ENCODE data around the gene ZNF512B.
A peak's percentile ranks its signal among the peaks of the same experiment; 100 is the strongest.

ZNF512B gene

GRCh38 chr20:63944078-63944941 is 25.4 kb downstream of the ZNF512B start:
- no peak overlapping the region for H3K27ac ChIP-seq
- H3K36me3 ChIP-seq, result peaks cover 9% of the 10 kb centered on the region
- no peak overlapping the region for H3K4me3 ChIP-seq (ENCODE audit: low read depth, low read length)
- no peak for TF ChIP-seq CTCF (IDR thresholded peaks at IDR 0.05; ENCODE audit: low read depth, low read length)
- no peaks in the 10 kb centered on the region for H3K9me3 ChIP-seq (ENCODE audit: severe bottlenecking)
- H3K27me3 ChIP-seq (ENCODE audit: insufficient read depth, low read depth, severe bottlenecking), result no peaks in the 10 kb centered on the region
- no peak for DNase-seq

GRCh38 chr20:63943808-63944077 is 26.0 kb downstream of the ZNF512B start:
- Histone ChIP-seq H3K4me3 (ENCODE audit: low read depth, low read length) (no peak overlapping the region), H3K36me3 (peaks cover 9% of the 10 kb centered on the region), H3K9me3 (ENCODE audit: severe bottlenecking) (no peaks in the 10 kb centered on the region), H3K27ac (no peak overlapping the region), H3K27me3 (ENCODE audit: insufficient read depth, low read depth, severe bottlenecking) (no peaks in the 10 kb centered on the region)
- TF ChIP-seq CTCF (IDR thresholded peaks at IDR 0.05; ENCODE audit: low read depth, low read length), result no peak
- no peak for DNase-seq

GRCh38 chr20:63942969-63943807 is 26.5 kb downstream of the ZNF512B start:
- peaks cover 9% of the 10 kb centered on the region for H3K36me3 ChIP-seq
- no peak for DNase-seq

GRCh38 chr20:63942250-63942951 is 27.3 kb downstream of the ZNF512B start:
- peak; percentile 42 for DNase-seq
- Histone ChIP-seq H3K4me3 (ENCODE audit: low read depth, low read length) (no peak overlapping the region), H3K36me3 (peaks cover 9% of the 10 kb centered on the region), H3K27ac (no peak overlapping the region), H3K27me3 (ENCODE audit: insufficient read depth, low read depth, severe bottlenecking) (no peaks in the 10 kb centered on the region), H3K9me3 (ENCODE audit: severe bottlenecking) (no peaks in the 10 kb centered on the region)
- TF ChIP-seq CTCF (IDR thresholded peaks at IDR 0.05; ENCODE audit: low read depth, low read length), result no peak

More at GRCh38 chr20:63942969-63943807, 26.5 kb downstream of the ZNF512B start:
- no peaks in the 10 kb centered on the region for H3K9me3 ChIP-seq (ENCODE audit: severe bottlenecking)
- no peaks in the 10 kb centered on the region for H3K27me3 ChIP-seq (ENCODE audit: insufficient read depth, low read depth, severe bottlenecking)
- TF ChIP-seq CTCF (IDR thresholded peaks at IDR 0.05; ENCODE audit: low read depth, low read length), result no peak
- 0 out of 2 replicates have a peak overlapping the region, but pooled peaks have one; percentile 6 for H3K27ac ChIP-seq
- H3K4me3 ChIP-seq (ENCODE audit: low read depth, low read length), result no peak overlapping the region

- H3K27me3 ChIP-seq (ENCODE audit: insufficient read depth, low read depth, severe bottlenecking), result no peaks in the 10 kb centered on the region
- no peak overlapping the region for H3K4me3 ChIP-seq (ENCODE audit: low read depth, low read length)
- no peak for TF ChIP-seq CTCF (IDR thresholded peaks at IDR 0.05; ENCODE audit: low read depth, low read length)
- DNase-seq, result no peak
- no peaks in the 10 kb centered on the region for H3K9me3 ChIP-seq (ENCODE audit: severe bottlenecking)
- peaks cover 9% of the 10 kb centered on the region for H3K36me3 ChIP-seq
- no peak overlapping the region for H3K27ac ChIP-seq
These were observed 28.2 kb downstream of the ZNF512B start for GRCh38 chr20:63941282-63942081.

All from WERI-Rb-1 (cell line).